HG03469 (cell line): Measurements from ENCODE around the gene UTS2.

ENCODE experiments used
- ATAC-seq: cut with Tn5 transposase; IDR thresholded peaks from one replicate; pipeline ENCODE4 v1.9.1; 2021; ENCODE audit warnings: mild to moderate bottlenecking, moderate library complexity, moderate number of reproducible peaks; ENCODE audit not compliant: unreplicated experiment

The UTS2 gene

DNA sequence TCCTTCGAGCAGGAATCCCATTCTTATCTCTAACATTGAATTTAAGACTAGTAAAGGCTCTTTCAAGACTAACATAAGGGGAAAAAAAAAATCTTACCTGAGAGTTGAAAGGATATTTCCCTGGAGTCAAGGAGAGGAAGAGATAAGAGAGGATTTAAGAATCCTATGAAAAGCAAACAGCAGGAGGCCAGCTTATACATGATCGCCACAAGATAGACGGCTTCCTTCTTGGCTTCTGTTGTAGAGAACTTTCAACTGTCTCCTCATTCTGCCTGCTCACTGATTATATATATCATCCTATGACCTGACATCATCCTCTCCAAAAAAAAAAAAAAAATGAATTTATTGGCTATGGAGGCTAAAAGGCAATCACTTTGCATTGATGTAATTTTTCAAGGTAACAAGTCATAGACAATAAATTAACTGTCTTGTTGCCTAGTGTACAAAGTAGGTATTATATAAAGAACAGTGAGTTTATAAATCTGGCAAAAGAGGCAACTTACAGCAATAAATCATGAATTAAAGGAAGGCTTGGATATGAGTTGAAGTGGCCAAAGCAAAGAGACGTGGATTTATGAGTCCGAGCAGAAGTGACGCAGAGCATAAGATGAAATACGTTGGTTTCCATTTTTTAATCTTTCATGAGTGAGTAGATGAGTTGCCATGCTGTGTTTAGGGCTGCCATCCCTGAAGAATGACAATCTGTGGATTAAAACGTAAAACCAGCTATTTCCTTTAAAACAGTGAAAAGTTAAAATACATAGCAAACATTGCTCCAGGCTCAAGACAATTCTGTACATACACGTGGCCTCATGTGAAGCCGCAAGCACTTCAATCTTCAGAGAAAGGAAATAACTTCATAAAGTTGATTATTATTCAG is at the start of gene UTS2:
UTS2 (minus strand) TSS at position 262 of the 880 bp plus-strand sequence; CDS start at position 200, 62 bp downstream.
- ATAC-seq, result no peak

DNA sequence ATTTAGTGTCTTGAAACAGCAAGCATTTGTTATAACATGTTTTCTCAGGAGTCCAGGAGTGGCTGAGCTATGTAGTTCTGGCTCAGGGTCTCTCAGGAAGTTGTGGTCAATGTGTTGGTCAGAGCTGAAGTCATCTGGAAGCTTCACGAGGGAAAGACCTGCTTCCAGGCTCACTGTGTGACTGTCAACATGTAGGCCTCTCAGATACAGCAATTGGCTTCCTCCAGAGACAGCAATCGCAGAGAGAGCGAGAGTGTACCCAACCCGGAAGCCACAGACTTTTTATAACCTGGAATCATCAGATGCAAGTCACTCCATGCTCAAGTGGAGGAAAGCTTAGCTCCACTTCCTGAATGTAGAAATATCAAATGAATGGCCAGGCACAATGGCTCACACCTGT is 46.9 kb upstream of the UTS2 start:
- ATAC-seq, result no peak

- no peak for ATAC-seq
These were observed 46.1 kb upstream of the UTS2 start for GRCh38 chr1:7898962-7899361.

DNA sequence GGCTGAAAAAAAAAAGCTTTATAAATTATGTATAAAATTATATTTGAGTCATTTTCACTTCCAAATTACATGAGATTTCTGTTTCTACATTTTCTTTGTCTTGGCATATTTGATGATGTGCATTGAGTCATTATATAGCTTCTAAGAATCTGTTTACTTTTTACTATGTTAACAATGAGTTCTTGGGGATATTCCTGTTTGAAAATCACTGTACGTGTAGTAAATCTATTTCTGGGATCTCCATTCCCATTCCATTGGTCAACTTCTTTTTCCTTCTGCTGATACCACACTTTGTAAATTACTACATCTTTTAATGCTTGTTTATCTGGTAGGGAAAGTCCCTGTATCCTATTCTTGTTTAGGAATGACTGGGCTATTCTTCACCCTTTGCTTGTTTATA is 44.1 kb upstream of the UTS2 start:
- ATAC-seq, result no peak

- no peak for ATAC-seq
These were observed 40.8 kb upstream of the UTS2 start for GRCh38 chr1:7893529-7894180.

GRCh38 chr1:7891804-7892203 is 38.9 kb upstream of the UTS2 start:
- no peak for ATAC-seq

GRCh38 chr1:7890853-7891252 is 38.0 kb upstream of the UTS2 start:
- no peak for ATAC-seq

GRCh38 chr1:7888248-7889081 is 35.6 kb upstream of the UTS2 start:
- ATAC-seq, result no peak

DNA sequence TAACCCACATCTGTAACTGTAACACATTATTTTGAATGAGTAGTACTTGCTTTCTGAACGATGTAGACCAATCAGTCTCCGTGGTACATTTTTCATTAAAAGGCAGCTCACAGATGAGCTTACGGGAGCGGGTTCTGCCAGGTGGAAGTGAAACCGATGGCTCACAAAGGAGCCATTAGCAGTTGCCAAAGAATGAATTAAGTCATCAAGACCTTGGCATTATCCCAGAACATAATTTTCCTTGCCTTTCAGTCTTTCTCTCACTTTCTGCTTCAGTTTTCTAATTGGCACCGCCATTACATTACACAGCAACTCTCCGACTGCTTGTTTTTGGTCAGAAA is 33.5 kb upstream of the UTS2 start:
- ATAC-seq, result no peak

DNA sequence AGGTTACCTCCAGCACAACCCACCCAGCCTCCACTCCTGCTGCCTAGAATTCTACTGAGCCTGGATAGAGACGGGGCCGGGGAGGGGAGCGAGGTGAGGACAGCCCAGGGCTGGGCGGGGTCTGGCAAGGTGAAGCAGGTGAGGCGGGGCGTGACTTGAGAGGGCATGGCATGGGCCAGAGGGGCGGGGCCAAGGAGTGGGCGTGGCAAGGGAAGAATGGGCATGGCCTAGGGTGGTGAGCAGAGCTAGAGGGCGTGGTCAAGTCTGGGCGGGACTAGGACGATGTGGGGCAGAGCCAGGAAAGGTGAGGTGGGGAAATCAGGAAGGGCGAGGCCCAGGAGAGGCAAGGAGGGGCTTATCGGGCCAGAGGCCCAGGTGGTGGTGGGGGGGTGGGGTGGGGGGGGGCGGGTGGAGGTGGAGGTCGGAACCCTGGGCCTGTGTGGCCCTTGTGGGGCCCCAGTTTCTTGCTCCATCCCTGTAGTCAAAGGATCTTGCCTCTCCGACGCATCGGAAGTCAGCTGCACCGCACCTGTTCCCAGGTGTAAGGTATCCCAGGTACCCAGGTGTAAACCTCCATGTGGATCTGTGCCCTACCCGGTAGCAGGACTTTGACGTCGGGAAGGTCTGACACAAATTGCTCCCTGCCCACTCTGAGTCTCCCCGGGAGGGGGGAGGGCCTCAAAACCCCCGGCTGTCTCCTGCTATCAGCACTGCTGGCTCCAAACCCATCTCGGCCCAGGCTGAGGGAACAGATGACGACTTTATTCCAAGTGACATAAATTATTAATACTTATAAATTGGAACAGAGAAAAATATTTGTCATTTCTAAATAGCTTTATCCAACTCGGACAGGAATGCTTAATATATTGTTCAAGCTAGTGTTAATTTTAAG is 32.9 kb upstream of the UTS2 start:
- no peak for ATAC-seq

GRCh38 chr1:7884757-7885156 is 31.9 kb upstream of the UTS2 start:
- ATAC-seq, result no peak

GRCh38 chr1:7879228-7879627 is 26.4 kb upstream of the UTS2 start:
- no peak for ATAC-seq

DNA sequence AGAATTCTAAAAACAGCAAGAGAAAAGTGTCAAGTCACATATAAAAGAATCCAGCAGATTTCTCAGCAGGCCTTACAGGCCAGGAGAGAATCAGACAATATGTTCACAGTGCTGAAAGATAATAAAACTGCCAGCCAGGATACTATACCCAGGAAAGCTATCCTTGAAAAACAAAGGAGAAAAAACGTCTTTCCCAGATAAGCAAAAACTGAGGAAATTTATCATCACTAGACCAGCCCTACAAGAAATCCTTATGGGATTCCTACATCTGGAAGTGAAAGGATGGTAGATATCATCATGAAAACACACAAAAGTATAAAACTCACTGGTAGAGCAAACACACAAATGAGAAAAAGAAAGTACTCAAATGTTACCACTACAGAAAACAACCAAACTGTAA is 25.2 kb upstream of the UTS2 start:
- ATAC-seq, result no peak

DNA sequence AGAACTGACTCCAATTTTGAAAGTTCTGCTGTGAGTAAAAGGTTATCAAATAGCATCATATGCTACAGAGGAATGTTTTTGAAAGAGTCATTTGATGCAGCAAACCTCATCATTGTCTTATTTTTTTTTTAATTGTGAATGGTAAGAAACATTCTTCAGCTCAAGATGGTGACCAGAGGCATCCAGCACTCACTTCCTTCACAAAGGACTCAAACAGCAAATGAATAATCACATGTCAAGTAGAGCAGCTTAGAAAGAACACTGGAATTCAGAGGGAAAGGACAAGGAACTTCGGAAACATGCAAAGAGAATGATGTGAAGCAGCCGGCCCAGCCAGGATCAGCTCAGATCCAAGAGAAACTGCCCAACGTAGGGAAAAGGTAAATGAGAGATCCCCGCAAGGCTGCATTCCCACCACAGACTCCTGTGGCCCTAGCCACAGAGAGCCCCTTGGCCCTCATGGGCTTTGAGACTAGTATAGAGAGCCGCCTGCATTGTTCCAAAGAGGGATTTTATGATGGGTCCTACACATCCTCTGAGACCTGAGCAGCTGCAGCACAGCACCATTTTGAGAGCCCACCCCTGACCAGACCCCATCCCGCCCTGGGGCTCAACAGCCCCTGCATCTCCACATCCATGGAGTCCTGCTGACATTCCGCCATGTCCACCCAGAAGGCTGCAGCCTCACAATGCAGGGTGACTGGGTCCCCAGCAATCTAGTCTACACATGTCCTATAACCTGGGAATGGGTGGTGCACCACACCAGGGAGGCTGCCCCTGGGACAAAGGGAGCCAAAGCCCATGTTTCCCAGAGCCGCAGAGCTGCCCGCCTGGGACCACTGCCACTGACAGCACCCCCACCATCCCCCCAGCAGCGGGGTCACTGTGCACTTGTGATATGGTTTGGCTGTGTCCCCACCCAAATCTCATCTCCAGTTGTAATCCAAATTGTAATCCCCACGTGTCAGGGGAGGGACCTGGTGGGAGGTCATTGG is 21.2 kb upstream of the UTS2 start:
- no peak for ATAC-seq

DNA sequence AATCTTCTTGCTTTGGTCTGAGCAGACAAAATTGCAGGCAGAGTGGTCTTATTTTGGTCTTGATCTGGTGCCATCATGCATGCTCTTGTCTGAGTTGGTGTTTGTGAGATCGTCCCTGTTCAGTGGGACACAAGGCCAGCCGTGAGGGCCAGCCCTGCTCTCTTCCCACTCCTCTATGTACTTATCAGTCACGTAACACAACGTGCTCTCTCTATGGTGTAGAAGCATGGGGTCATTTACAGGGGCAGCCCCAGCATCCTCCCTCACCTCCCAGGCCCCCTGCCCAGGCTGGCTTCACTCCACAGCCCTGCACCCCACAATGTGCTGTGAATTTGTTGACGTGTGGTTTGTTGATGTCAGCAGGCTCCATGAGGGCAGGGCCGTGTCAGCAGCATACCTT is 18.3 kb upstream of the UTS2 start:
- ATAC-seq, result no peak

- no peak for ATAC-seq
These were observed 16.5 kb upstream of the UTS2 start for GRCh38 chr1:7869136-7869920.

GRCh38 chr1:7868070-7868780 is 15.4 kb upstream of the UTS2 start:
- ATAC-seq, result no peak

- ATAC-seq, result no peak
These were observed 13.1 kb upstream of the UTS2 start for GRCh38 chr1:7865978-7866377.
